Measurements from ENCODE around the gene SLC26A11. TPM values are rescaled to one million over a fixed set of nuclear protein-coding genes. Genes with fewer than 3 reads are reported as not detected.

SLC26A11 gene
- total and polyA plus RNA-seq, 7 donors = 2.2 to 5.1 (median 3.2) TPM

Other genes with a start within 250 kb of the SLC26A11 start
- 10 to 100 TPM in 2 of 4 donors, 1 to 10 TPM in 2; 6.5 to 11.4 (median 8.7) TPM for gene TBC1D16, start 184.6 kb upstream of the SLC26A11 start, total RNA-seq
- gene TBC1D16, start 184.6 kb upstream of the SLC26A11 start, polyA plus RNA-seq = 1 to 10 TPM; 1.7 to 6.4 (median 3.2) TPM
- 1 to 10 TPM in 3 of 4 donors, under 1 TPM in 1; 0.71 to 1.9 (median 1.7) TPM for gene CCDC40, start 183.8 kb upstream of the SLC26A11 start, total RNA-seq
- 1 to 10 TPM in 2 of 3 donors, under 1 TPM in 1; 0.51 to 1.4 (median 1.2) TPM for gene CCDC40, start 183.8 kb upstream of the SLC26A11 start, polyA plus RNA-seq
- gene GAA, start 118.8 kb upstream of the SLC26A11 start, total RNA-seq = 10 to 100 TPM; 27.3 to 42.4 (median 34.3) TPM
- gene GAA, start 118.8 kb upstream of the SLC26A11 start, polyA plus RNA-seq = 10 to 100 TPM; 19.6 to 24.3 (median 22.8) TPM
- gene EIF4A3, start 73.3 kb upstream of the SLC26A11 start, total RNA-seq = 10 to 100 TPM; 30.1 to 51.2 (median 37.7) TPM
- 10 to 100 TPM; 26.7 to 77.0 (median 33.5) TPM for gene EIF4A3, start 73.3 kb upstream of the SLC26A11 start, polyA plus RNA-seq
- under 1 TPM in 1 of 4 donors, not detected in 3; 0.32 TPM for gene CARD14, start 50.4 kb upstream of the SLC26A11 start, total RNA-seq
- gene CARD14, start 50.4 kb upstream of the SLC26A11 start, polyA plus RNA-seq = under 1 TPM in 2 of 3 donors, not detected in 1; 0.05 to 0.06 TPM
- 10 to 100 TPM in 3 of 4 donors, 1 to 10 TPM in 1; 4.9 to 16.6 (median 13.0) TPM for gene SGSH, start 94 bp upstream of the SLC26A11 start, total RNA-seq
- gene SGSH, start 94 bp upstream of the SLC26A11 start, polyA plus RNA-seq = 1 to 10 TPM; 4.7 to 5.6 (median 4.8) TPM
- gene RNF213, start 40.4 kb downstream of the SLC26A11 start, total RNA-seq = 10 to 100 TPM; 33.7 to 42.0 (median 35.4) TPM
- 10 to 100 TPM; 10.2 to 26.9 (median 15.8) TPM for gene RNF213, start 40.4 kb downstream of the SLC26A11 start, polyA plus RNA-seq
- gene ENDOV, start 194.7 kb downstream of the SLC26A11 start, total RNA-seq = 10 to 100 TPM; 12.0 to 23.7 (median 15.1) TPM
- gene ENDOV, start 194.7 kb downstream of the SLC26A11 start, polyA plus RNA-seq = 10 to 100 TPM; 12.2 to 24.3 (median 20.5) TPM